HG03342 (cell line): ENCODE measurements around the gene GNB1L.

Experiments
- ATAC-seq: cut with Tn5 transposase; IDR thresholded peaks from one replicate; pipeline ENCODE4 v1.9.1; 2021; ENCODE audit warnings: mild to moderate bottlenecking, moderate library complexity; ENCODE audit not compliant: unreplicated experiment

Gene GNB1L

GRCh38 chr22:19826619-19826950 lies 28.1 kb downstream of the GNB1L start:
- no peak for ATAC-seq

DNA sequence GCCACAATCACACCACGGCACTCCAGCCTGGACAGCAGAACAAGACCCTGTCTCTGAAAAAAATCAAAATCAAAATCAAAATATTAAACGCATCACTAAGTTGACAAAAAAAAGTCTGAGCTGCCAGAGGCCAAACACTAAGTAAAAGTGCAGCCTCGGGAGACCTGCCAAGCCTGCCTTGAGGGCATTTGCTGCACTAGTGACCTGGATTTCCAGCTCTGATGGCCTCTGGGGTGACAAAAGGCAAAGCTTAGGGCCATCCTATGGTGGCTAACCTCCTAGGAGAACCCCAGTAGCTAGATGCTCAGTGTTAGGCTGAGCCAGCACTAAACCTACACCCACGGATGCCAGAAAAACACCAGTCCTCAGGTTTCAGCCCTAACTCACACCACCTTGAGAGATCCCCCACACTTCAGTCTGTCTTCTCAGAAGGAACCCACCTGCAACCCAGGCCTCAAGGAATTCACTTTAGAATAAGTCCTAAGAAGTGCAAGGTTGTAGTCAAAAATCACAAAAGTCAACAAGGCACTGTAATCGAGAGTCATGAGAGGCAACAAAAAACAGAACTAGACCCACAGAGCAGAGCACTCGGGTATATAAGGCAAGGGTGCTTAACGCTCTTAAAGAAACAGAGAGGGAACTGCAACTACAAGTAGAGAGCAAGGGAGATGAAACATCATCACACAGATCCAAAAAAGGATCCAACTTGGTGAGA lies 28.6 kb downstream of the GNB1L start:
- no peak for ATAC-seq

GRCh38 chr22:19824926-19825339 lies 29.7 kb downstream of the GNB1L start:
- ATAC-seq, result no peak

DNA sequence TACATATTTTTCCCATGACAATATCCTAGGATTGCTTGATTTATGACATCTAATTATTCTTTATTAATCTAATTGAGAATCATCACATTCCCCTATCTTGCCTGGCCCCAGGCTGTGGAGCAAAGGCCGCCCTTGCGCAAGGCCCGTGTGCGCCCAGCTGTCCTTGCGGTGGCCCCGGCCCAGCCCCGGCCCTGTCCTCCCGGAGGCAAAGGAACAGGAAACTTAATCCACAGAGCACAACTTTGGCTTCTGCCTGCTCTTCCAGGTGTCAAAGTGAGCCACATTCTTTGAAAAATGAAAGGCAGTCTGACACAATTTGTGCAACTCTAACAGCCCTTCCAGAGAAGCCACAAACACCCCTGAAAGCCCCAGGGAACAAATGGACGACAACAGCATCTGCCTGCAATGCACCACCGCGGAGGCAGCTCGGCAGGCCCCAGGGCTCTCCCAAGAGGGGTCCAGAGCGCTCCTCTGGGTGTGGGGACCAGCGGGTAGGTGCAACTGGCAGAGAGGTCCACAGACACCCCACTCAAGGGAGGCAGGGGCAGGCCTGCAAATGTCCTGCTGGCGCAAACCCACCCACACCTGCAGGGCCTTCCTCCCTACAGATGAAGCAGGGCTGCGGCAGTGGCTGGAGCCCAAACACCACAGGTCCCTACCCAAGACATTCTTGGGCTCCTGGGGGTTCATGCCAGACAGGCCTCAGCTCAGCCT lies 30.3 kb downstream of the GNB1L start:
- ATAC-seq, result no peak

DNA sequence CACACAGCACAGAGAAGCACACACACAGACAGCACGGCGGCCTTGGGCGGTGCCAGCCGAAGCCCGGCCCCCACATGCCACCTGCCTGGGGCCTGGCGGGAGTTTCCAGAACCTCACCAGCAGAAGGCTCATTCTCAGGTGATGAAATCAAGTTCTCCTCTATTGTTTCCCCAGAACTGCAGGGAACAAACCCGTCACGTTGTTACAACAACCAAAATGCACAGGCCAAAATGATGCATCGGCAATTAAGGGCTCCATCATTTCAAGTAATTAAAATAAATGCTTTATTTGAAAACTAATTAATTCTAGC lies 30.8 kb downstream of the GNB1L start:
- ATAC-seq, result no peak

GRCh38 chr22:19823191-19823901 lies 31.3 kb downstream of the GNB1L start:
- no peak for ATAC-seq

DNA sequence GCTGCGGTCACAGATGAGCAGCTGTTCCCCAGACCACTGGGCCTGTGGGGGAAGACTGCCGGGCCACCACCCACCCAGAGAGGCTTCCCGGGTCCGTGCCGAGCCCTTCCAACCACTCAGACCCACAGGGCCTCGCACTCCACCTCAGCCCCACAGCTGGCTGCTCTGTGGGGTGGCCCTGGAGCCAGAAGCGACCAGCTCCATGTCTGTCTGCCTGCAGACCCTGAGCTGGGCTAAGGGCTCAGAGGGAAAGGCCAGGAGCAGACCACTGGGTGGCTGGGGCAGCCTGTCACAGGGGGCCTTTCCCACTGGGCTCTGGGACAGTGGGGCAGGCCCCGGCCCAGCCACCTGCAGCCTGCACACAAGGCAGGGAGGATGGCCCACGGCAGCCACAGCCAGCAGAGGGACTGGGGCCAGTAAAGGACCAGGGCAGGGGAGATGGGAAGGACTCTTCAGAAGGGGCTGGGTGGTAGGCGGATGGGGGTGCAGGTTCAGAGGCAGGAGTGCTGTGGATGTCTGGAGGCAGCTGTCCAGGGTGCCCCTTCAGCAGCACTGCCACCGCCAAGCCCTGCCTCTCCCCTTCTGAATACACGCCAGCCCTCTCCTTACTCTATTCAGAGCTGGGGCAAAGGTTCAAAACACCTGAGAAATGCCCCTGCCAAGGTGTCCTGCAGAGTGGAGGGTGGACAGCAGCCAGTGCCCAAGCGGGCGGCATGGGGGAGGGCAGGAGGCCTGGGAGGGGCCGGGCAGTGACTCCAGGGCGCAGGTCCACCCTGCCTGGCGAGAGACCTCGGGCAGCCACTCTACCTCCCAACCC lies 32.2 kb downstream of the GNB1L start:
- ATAC-seq, result no peak

DNA sequence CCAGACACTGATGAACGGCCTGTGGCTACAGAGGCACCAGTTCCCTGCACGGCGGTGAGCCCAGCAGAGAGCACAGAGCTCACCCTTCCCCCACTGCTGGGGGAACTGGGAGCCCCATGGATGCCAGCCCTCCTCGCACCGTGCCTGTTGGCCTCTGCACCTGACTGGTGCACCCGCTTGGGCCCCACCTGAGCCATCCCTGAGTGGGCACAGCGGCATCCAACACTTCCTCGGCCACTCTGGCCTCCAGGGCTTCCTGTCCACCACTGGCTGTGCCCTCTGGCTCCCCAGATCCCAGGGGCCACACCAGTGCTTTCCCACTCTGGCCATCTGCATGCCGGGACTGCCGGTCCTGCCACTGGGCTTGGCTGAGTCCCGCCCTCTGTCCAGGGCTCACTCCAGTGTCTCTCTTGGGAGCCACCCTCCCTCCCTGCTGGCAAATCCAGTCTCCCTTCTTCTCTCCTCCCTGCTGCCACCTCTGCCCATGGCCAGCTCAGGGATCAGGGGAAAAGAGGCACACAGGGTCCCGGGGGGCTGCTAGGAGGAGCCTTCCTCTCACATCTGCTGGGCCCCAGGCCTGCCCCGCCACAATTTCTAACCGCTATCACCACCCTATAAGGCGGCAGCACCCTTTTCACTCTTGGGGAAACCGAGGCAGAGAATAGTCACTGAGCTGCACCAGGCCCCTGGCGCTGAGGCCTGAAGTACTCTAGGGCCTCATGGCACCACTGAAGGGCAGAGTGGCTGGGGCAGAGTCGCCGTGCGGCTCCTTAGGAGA lies 33.0 kb downstream of the GNB1L start:
- no peak for ATAC-seq

GRCh38 chr22:19820880-19821522 lies 33.7 kb downstream of the GNB1L start:
- no peak for ATAC-seq

GRCh38 chr22:19819911-19820879 lies 34.5 kb downstream of the GNB1L start:
- no peak for ATAC-seq

DNA sequence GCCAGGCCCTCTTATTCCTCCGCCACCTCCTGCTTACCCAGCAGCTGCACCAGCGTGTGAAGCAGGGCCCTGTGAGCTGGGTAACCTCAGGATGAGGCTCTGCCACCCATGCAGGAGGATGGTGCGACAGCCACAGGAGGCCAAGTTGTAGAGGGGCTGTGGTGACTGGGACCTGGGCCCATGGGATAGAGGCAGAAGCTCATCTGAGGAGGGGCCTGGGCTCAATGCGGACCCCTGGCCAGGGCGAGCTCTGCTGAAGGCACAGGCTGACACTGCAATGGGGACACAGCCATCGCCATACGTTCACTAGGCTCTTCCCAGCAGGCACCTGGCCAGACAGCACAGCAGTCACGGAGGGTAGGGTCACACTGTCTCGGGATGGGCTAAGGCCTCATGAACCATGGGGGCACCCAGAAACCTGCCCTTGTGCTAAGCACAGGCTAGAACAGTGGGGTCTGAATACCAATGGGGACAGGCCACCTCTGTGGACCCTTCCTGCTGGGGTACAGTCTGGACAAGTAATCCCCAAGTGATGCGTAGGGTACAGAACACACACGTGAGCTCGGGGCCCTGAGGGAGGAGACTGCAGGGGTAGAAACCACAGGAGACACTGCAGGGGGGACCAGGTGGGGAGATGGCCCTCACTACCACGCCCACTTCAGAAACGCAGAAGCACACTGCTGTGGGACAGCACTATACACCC lies 35.3 kb downstream of the GNB1L start:
- no peak for ATAC-seq

- no peak for ATAC-seq
Observed at GRCh38 chr22:19818324-19819207, 36.1 kb downstream of the GNB1L start.

DNA sequence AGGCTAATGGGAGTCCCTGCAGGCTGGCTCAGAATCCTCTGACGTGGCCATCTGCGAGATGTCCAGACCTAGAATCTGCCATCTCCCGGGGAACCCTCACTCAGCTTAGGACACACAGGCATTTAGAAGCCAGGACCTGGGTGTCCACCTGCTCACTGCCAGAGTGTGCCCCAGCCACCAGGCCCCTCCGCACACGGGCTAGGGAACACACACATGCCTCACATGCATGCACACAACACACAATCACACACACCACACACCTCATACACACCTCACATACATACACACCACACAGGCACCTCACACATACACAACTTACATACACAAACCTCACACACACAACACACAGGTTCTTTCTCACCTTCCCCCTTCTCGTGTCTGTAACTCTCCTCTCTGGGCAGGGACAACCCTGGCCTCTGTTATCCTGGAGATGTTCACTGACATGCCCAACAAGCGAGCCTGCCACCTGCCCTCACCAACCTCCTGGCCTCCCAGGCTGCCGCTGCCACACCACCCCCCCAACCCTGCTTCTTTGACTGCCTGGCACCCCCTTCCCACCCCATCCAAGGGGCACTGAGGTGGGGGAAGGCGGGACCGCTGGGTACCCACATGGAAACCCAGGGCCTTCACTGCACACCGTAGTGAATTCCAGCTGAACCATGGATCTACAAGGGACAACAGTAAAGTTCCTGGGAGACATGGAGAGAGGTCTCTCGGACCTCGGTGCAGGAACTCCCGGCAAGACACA lies 38.1 kb downstream of the GNB1L start:
- no peak for ATAC-seq

- ATAC-seq, result no peak
Observed at GRCh38 chr22:19815823-19816290, 38.8 kb downstream of the GNB1L start.

GRCh38 chr22:19815093-19815822 lies 39.4 kb downstream of the GNB1L start:
- no peak for ATAC-seq

DNA sequence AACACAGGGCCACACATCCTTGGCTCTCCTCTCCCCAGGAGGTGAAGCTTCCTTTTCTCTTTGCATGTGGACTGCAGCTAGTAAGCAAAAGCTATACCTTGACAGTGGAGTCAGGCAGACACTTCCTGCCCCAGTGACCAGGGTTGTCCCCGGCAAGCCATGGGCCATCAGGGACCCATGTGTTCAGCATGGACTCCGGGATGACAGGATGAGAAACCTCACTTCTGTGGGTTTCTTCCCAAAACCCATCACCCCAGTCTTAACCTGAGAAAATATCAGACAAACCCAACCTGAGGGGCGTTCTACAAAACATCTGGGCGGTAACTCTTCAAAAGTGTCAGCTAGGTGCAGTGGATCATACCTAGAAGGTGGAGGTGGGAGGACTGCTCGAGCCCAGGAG lies 40.2 kb downstream of the GNB1L start:
- no peak for ATAC-seq
